Measurements from ENCODE around the gene CYP19A1.

CYP19A1 gene

GRCh38 chr15:51325167-51325566, 13.2 kb downstream of the CYP19A1 start:
- no peak for DNase-seq (ENCODE audit: low read depth)

DNA sequence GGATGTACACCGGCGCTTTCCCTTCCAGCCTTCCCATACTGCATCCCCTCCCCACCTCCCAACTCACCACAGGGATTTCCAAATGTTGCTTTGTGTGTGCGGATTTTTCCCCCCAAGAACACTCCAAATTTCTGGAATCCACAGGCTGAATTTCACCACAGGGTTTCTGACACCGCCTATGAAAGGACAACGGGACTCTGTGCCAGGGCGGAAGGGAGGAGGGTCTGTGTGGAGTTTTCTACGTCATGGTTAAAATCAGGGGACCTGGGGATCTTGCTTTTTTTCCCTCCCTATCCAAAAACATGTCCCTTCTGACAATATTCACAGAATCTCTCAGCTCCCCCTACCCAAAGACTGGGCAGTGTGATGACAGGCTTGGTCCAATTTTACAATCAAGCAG, 14.6 kb downstream of the CYP19A1 start:
- no peak for DNase-seq (ENCODE audit: low read depth)

- DNase-seq (ENCODE audit: low read depth) = no peak
Measured at GRCh38 chr15:51322621-51323296, 15.6 kb downstream of the CYP19A1 start.

- no peak for DNase-seq (ENCODE audit: low read depth)
Measured at GRCh38 chr15:51321316-51321715, 17.1 kb downstream of the CYP19A1 start.

- no peak for DNase-seq (ENCODE audit: low read depth)
Measured at GRCh38 chr15:51320843-51321242, 17.6 kb downstream of the CYP19A1 start.

DNA sequence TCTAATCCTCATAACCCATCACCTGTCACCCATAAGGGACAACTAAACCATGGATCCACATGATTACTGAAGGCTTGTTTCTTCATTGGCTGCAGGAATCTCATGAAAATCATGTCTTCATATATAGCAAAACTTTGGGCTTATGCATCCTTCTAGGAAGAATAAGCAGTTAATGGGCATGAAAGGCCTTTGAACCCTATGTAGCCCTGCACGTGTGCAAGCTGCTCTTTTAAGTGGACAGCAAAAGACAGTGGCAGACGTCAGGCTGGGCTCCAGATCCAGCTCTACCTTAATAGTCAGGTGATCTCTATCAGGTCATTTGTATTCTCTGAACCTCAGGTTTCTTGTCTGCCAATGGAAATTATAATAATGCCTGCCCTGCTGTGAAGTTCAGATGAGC, 18.9 kb downstream of the CYP19A1 start:
- DNase-seq (ENCODE audit: low read depth) = no peak

DNA sequence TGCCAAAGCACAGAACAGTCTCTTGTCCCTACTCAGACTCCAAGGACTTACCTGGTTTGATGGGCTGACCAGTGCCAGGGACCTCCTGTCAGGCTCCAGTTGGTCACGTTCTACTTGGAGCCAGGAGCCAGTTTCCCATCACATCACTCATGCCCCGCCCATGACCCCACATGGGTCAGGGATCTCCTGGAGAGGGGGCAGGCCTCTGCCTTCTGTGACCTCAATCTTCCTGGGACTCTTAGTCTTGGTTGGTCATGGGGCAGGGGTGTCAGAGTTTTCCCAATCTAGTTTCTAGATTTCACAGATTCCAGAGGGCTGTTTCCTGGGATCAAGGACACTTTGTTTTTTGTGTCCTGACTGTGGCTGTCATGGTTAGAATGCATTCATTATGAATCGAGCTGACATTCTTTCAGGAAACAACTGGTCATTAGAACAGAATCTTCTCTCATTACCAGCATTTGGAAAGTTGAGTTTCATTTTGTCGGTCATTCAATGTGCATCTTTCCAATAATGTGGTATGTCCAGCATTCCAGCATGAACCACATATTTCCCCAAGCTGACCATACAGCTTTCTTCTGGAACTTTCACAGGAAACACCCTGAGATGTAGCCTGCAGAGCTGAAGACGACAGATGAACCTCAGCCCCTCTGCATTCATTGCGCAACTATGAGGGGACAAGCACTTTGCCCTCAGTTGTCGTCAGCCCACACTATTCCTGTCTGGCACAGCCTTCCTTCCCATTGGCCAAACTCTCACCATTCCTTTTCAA, 19.8 kb downstream of the CYP19A1 start:
- no peak for DNase-seq (ENCODE audit: low read depth)

GRCh38 chr15:51316636-51317035, 21.8 kb downstream of the CYP19A1 start:
- DNase-seq (ENCODE audit: low read depth) = no peak

DNA sequence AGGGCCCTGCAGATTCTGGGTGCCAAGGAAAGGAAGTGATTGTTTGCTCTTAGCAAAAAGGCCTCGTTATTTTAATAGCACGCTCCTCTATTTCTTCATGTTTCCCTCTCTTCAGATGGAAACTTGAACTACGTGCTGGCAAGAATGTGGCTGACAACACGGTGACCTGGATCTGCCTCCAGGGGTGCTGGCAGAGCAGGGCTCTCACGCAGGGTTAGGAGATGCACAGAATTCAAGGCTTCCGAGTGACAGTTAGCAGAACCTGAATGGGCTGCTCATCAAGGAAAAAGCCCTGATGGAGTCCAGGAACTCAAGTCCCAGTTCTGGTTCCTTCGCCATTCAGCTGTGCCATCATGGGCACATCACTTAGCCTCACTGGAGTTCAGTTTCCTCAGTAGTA, 22.7 kb downstream of the CYP19A1 start:
- no peak for DNase-seq (ENCODE audit: low read depth)

DNA sequence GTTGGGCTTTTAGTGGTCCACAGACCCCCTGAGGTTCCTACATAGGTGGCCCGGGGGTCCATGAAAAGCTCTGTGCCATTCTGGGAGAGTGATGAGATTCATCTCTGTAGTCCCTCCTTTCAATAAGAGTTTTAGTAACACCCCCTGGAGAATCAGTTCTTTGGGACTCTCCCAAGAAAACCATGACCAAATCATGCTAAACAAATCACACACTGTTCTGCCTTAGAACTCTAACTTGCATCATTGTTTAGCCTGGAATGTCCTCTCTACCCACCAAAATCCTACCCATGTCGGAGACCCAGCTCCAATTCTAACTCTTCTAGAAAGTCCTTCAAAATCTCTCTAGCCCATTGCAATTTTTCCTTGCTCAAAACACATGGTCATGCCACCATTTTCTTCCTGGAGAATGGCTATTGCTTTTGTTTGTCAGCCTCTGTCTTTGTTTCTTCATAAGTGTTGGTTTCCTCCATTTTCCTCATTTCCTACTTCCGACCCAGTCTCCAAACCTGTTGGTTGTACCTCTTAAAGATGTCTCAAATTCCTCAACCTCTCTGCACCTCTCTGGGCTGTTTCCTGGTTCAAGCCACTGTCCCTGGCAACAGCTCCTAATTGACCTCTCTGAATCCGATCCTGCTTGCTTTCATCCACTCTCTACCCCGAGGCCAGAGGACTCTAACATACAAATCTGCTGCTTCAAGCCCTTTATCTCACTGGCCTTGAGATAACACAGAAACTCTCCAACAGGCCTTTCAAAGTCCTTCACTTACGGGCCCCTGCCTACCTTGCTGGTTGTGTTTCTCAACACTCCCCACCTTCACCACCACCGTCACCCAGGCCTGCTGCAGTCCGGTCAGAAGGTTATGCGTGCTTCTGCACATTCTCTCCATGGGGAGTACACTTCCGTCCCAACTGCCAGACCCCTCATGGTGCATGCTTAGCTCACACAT, 23.7 kb downstream of the CYP19A1 start:
- DNase-seq (ENCODE audit: low read depth) = no peak

DNA sequence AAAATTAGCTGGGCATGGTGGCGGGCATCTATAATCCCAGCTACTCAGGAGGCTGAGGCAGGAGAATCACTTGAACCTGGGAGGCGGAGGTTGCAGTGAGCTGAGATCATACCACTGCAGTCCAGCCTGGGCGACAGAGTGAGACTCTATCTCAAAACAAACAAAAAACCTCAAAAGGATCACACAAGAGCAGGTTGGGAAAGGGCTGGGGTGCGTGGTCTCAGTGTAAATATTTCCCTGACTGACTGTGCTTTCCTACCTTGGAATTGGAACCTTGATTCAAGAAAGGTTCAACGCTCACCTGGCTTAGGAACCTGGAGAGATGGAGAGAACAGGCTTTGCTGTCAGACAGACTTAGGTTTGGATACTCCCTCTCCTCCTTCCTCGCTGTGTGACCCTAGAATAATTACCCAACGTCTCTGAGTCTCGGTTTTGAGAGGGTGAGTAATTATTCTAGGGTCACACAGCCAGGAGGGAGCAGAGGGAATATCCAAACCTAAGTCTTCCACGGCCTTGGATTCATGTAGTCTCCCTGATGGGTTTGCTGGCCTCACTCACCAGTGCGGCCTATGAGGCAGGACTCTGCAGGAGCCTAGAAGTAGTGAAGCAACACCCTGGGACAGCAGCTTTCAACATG, 24.6 kb downstream of the CYP19A1 start:
- DNase-seq (ENCODE audit: low read depth) = no peak

DNA sequence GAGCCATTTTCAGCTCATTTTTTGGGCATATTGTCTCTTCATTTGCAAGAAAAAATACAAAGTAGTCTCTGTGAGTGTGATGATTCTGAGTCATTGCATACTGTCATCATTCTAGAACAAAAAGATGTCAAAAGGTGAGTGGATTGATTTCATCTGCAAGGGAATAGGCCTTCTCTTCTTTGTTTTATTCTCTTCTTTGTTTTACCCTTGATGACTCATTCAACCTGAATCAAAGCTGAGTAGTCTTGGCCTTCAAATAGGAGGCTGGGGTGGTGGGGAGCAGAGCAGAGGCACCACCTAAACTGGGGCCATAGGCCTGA, 25.4 kb downstream of the CYP19A1 start:
- DNase-seq (ENCODE audit: low read depth) = no peak

DNA sequence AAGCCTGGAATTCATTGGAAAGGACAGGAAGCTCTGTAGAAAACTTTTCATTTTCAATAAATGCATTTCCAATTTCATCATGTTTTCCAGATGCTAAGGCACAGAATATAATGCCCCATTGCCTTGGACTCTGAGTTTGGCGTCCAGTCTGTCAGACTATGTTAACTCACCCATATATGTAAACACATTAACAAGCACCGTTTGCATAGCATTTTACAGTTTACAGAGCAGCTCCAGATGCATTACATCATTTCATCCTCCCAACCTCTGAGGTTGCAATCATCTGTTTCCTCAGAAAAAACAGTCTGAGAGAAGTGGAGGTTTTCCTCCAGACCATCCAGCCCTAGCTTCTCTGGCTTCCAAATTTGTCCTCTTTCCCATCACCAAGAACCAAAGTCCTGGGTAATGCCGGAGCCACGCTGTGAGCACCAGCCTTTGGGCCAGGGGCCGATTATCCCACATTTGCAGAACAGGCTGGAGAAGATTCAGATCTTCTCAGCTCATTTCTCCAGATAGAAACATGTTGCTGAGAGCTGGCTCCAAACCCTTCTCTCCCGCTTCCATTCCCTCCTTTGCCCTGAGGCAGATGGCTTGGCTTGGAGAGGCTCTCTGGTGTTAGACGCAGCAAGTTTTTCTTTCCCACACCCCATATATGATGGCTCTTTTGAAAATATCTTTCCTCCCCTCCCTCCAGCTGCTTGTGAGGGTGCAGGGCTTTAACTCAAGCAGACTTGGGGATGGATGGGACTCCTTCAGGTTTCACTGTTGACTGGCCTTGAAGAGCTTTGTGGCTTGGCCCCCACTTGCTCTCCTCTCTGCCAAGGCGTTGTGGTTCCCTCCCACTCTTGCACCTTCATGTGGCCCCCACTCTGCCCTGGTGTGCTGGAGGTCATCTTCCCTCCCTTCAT, 26.0 kb downstream of the CYP19A1 start:
- no peak for DNase-seq (ENCODE audit: low read depth)

DNA sequence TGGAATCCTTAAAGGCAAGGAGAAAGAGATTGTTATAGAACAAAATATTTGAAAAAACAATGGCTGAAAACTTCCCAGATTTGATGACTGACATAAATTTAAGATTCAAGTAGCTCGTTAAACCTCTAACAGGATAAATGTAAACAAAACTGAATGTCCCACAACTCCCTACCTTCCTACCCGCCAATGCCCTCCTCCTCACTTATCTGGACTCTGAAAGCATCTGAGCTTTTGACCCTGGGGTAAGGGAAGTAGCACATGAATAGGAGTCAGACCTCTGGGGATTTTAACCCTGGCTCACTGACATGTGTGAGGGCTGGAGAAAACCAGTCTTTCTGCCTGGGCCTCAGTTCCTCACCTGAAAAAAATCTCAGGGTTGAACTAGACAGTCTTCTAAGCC, 26.9 kb downstream of the CYP19A1 start:
- DNase-seq (ENCODE audit: low read depth) = no peak

DNA sequence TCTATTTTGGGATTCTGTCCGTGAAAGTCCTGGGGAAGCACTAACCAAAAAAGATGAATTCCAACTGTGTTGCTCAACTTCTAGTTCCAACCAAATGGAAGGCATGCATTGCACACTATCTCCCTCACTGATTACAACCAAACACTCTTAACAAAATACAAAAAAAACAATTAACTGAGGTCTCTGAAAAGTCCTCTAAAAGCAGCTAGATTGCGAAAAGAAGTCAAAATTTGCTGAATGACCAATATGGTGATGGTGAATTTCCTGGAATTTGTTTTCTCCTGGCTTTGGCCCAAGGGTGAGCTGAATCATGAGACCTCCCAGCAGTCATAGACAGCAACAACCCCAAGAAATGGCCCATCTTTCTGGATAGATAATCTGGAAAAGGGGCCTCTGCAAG, 28.3 kb downstream of the CYP19A1 start:
- DNase-seq (ENCODE audit: low read depth) = no peak

DNA sequence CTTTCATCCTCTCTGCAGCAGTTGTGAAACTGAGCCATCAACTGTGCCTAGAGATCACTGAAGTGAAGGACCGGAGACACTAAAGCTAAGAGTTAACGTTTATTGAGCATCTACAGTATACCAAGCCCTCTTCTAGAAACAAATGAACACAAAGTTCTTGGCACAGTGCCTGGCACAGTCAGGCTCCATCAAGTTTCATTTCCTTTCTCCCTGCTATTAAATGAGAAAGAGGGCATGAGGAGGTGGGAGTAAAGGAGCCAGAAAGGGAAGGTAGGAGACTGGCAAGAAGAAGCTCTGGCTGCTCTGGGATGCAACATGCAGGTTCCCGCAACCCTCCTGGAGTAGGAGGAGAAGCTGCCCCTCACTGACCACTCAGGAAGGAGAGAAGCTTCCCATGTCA, 30.6 kb downstream of the CYP19A1 start:
- DNase-seq (ENCODE audit: low read depth) = no peak

DNA sequence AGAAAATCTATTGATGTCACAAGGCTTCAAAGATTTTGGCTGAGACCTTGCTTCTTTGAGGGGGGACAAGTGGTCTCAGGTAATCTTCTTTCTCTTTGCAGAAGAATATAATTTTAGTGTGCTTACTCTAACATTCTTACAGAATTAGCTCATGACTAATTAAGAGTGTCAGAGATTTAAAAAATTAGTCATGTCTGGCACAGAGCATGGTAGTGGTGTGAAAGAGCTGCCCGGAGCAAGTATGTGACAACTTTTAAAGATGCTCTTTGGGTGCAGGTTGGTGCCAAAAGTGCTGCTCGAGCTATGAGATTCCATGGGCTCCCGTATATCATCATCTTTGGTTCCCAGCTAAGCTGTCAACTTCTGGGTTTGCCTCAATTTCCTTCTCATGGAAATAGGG, 31.1 kb downstream of the CYP19A1 start:
- DNase-seq (ENCODE audit: low read depth) = no peak

DNA sequence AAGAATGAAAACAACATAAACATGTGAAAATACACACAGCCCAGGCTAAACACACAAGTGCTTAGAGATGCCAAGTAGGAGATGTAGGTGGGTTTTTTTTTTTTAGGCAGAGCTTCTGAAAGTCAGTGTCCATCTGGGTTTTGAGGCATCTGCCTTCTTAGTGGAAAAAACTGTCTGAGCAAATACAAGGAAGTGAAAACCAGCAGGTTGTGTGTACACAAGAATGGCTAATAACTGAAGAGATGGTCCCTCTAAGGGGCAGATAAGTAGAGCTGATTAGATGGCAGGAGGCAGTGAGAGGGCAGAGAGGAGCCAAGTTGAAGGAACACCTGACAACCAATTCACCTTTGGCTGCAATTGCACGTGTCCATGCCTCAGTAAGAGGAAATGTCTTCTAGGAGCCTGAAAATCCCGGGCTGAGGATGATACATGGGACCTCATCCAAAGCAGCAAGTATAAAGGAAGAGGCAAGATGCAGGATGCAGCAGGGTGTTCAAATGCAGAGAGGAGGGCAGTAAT, 34.9 kb downstream of the CYP19A1 start:
- no peak for DNase-seq (ENCODE audit: low read depth)

- DNase-seq (ENCODE audit: low read depth) = no peak
Measured at GRCh38 chr15:51302480-51302879, 35.9 kb downstream of the CYP19A1 start.

DNA sequence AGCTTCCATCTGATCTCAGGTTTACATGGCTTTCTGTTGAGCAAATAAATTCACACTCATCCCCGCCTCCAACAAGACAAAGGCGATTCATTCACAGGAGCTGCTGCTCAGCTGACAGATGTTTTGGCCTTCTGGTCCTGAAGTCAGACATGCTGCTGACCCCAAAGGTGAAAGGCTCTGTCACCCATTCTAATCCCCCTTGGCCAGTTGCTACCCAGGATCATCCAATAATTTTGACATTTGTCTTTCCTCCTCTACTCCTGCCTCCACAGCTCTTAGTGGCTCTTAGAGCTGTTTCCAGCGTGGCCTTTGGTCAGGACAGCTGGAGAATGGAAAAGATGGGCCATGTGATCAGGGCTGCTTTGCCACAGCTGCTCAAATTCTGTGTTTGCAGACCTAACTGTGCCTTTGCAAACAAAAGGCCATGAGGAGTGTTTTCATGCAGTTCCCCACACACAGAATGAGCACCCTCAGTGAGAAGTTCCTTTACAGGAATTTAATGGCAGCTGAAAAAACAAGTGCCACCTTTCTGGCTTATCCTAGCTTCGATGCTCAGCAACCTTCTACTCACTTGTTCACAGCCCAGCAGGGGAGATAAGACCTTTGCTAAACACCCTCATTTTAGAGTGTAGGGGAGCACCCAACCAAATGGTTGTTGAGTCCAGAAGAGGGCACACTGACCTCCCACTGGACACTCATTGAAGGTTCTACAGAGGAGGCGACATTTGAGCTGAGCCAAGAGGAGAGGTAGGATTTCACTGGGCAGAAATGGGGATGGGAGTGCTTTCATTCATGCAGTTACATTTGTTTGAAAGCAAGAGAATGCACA, 39.0 kb downstream of the CYP19A1 start:
- no peak for DNase-seq (ENCODE audit: low read depth)
